Psoas muscle (tissue), 8 donors: ENCODE measurements around the gene SALL3. TPM values are rescaled to one million over a fixed set of nuclear protein-coding genes. Genes with fewer than 3 reads are reported as not detected.

Experiments used
- ATAC-seq, 4 donors: fragments of 200-7000 bp; cut with Tn5 transposase; one replicate each; pipeline ENCODE4 v1.9.1; 2020; ENCODE audit warnings: moderate library complexity in 3 of 4, mild to moderate bottlenecking in 2 of 4
- DNase-seq, 2 donors: peaks; one replicate each; pipeline ENCODE4 v3.0.0-alpha.2; 2020
- H3K27ac ChIP-seq: fragments of 200-600 bp; one replicate; pipeline ENCODE4 v1.8.0; 2022
- H3K27me3 ChIP-seq, 3 donors: fragments of 200-600 bp in 1 of 3; one replicate each; pipeline versions ENCODE4 v1.6.1 to v1.8.0; 2013 to 2022; ENCODE audit warnings: low read length in 2 of 3, mild to moderate bottlenecking in 2 of 3, moderate library complexity in 1 of 3; ENCODE audit not compliant: insufficient read depth in 3 of 3
- H3K36me3 ChIP-seq, 2 donors: fragments of 200-600 bp in 1 of 2; one replicate each; pipeline versions ENCODE4 v1.6.1 to v1.8.0; 2013 to 2022; ENCODE audit warnings: low read depth in 1 of 2, mild to moderate bottlenecking in 1 of 2, moderate library complexity in 1 of 2; ENCODE audit not compliant: insufficient read depth in 1 of 2
- H3K4me1 ChIP-seq: fragments of 200-600 bp; one replicate; pipeline ENCODE4 v1.8.0; 2022
- H3K4me3 ChIP-seq: fragments of 200-600 bp; one replicate; pipeline ENCODE4 v1.8.0; 2022; ENCODE audit warnings: mild to moderate bottlenecking
- H3K9me3 ChIP-seq: fragments of 200-600 bp; one replicate; pipeline ENCODE4 v1.8.0; 2022
- WGBS, 3 donors: extraction: QIAGEN DNeasy Blood & Tissue Kit; methylation state at CpG; one replicate each; pipeline versions ENCODE4 v1.1.6 to v1.1.7; 2013; 5-methylcytosine and 5-hydroxymethylcytosine counted together
- intact Hi-C, 2 donors: fragments of 100-400 bp; cut with DNase I; formaldehyde crosslinking; loops; one replicate each; pipeline versions ENCODE4 v1.11.0 to v1.14.2; 2022
- polyA plus RNA-seq, 3 donors: library from polyadenylated mRNA; stranded (reverse); fragments of 200-250 nt; gene quantifications; one replicate each; pipeline ENCODE4 v1.2.3, GENCODE V29; 2013
- total RNA-seq, 4 donors: library from RNA; stranded (reverse); fragmentation: NEBNext Ultra II Directional in 2 of 4; extraction: Animal tissue kit (Norgen Biotek cat#: 25700) in 2 of 4; gene quantifications; one replicate each; pipeline versions ENCODE4 v1.2.1 to v1.2.4, GENCODE V29; 2021 to 2023
- TF ChIP-seq, protein P1 (sequence below): fragments of 200-600 bp; IDR thresholded peaks from one replicate; pipeline ENCODE4 v1.8.0; 2022; ENCODE audit warnings: antibody characterized with exemption
- donor health status: healthy with polysubstance abuse.
- donor health status: DM: no; HTN: no; CAD: no; lungs with moderate emphysema.
- donor health status: Bipolar disorder and iron deficiency.
- donor health status: healthy.
- donor health status: DM: yes; HTN: yes; CAD: no.
- donor health status: DM: no; HTN: no; CAD: no.
- donor health status: DM: no; HTN: no; CAD: no.
- donor health status: DM: yes; HTN: yes; CAD: no.

The SALL3 gene
- total and polyA plus RNA-seq, 7 donors = 0.01 to 0.32 TPM; not detected in 5

DNA sequence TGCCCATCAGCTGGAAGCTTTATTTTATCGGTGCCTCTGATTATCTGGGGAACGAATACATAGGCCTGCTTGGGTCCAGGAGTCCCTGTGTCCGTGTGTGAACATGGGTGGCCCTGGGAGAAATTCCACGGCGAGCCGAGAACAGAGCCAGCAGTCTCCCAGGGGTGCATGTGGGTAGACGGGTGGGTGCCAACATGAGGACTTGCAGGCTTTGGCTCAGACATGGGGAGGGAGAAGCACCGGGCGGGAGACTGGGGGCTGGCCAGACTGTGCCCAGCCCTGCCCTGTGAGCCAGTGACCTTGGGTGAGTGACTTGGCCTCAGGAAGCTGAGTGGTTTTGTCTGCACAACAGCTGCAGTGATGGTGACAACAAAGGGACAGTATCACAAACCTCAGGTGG lies 44.2 kb upstream of the SALL3 start:
- intact Hi-C loops = no loop called here
- DNase-seq (no peak), ATAC-seq (no peak)
- H3K36me3 ChIP-seq = no peaks in the 10 kb centered on the region
- H3K9me3 ChIP-seq = no peaks in the 10 kb centered on the region
- no peak overlapping the region for H3K27ac ChIP-seq
- H3K27me3 ChIP-seq = peaks cover 0 to 23% (median 0%) of the 10 kb centered on the region in 3 donors
- 50 to 76% (median 56%) methylated on average over 9 of the region's 9 CpGs for WGBS, 3 donors
- TF ChIP-seq, protein P1, sequence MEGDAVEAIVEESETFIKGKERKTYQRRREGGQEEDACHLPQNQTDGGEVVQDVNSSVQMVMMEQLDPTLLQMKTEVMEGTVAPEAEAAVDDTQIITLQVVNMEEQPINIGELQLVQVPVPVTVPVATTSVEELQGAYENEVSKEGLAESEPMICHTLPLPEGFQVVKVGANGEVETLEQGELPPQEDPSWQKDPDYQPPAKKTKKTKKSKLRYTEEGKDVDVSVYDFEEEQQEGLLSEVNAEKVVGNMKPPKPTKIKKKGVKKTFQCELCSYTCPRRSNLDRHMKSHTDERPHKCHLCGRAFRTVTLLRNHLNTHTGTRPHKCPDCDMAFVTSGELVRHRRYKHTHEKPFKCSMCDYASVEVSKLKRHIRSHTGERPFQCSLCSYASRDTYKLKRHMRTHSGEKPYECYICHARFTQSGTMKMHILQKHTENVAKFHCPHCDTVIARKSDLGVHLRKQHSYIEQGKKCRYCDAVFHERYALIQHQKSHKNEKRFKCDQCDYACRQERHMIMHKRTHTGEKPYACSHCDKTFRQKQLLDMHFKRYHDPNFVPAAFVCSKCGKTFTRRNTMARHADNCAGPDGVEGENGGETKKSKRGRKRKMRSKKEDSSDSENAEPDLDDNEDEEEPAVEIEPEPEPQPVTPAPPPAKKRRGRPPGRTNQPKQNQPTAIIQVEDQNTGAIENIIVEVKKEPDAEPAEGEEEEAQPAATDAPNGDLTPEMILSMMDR = no peak
- H3K4me3 ChIP-seq = no peak overlapping the region
- H3K4me1 ChIP-seq = no peaks in the 10 kb centered on the region

DNA sequence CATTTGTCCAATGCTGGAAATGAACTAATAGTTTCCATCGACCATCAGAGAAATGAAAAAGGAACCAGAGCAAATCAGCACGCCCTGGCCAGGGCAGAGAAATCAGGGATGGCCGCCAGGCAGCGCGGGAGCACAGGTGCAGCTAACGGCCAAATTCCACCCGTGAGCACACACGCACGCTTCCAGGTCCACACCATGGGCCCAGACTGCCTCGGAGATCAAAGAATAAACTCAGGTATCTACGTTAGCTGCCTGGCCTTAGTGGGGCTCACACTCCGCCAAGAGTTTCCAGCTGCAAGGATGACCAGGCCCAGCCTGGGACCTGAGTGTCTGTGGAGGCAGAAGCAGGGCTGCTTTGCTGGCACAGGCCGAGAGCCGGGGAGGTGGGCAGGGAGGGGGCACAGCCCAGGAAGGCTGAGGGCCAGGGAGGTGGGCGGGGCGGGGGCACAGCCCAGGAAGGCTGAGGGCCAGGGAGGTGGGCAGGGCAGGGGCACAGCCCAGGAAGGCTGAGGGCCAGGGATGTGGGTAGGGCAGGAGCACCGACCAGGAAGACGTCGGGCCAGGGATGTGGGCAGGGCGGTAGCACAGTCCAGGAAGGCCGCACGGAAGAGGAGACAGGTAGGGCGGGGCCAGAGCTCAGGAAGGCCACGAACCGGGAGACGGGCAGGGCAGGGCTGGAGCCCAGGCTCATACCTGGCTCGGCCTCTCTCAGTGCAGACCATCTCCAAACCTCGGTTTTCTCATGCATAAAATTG lies 43.2 kb upstream of the SALL3 start:
- DNase-seq (no peak), ATAC-seq (no peak)
- Histone ChIP-seq H3K27ac (no peak overlapping the region), H3K9me3 (no peaks in the 10 kb centered on the region), H3K36me3 (no peaks in the 10 kb centered on the region), H3K27me3 (peaks cover 0 to 22% (median 0%) of the 10 kb centered on the region in 3 donors), H3K4me3 (no peak overlapping the region), H3K4me1 (no peaks in the 10 kb centered on the region)
- intact Hi-C loops = no loop called here
- TF ChIP-seq, protein P1 = no peak
- WGBS, 3 donors = 56 to 70% (median 62%) methylated on average over 28 of the region's 28 CpGs

DNA sequence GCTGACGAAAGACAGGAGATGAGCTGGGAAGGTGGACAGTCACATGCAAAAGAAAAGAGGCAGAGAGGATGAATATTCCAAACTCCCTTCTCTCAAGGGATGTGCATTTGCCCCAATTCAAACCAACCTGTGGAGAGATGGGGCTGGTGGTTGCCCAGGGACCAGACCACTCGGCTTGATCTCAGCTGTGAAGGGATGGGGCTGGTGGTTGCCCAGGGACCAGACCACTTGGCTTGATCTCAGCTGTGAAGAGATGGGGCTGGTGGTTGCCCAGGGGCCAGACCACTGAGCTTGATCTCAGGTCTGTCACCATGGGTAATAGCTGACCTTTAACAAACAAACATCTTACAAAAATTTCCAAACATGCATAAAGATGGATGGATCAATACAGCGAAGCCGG lies 42.5 kb upstream of the SALL3 start:
- Histone ChIP-seq H3K4me1 (no peaks in the 10 kb centered on the region), H3K27me3 (peaks cover 0 to 19% (median 0%) of the 10 kb centered on the region in 3 donors), H3K27ac (no peak overlapping the region), H3K4me3 (no peak overlapping the region), H3K36me3 (no peaks in the 10 kb centered on the region), H3K9me3 (no peaks in the 10 kb centered on the region)
- WGBS, 3 donors = 81 to 91% (median 85%) methylated on average over 4 of the region's 4 CpGs
- ATAC-seq (no peak), DNase-seq (no peak)
- TF ChIP-seq, protein P1 = no peak
- intact Hi-C loops = no loop called here

DNA sequence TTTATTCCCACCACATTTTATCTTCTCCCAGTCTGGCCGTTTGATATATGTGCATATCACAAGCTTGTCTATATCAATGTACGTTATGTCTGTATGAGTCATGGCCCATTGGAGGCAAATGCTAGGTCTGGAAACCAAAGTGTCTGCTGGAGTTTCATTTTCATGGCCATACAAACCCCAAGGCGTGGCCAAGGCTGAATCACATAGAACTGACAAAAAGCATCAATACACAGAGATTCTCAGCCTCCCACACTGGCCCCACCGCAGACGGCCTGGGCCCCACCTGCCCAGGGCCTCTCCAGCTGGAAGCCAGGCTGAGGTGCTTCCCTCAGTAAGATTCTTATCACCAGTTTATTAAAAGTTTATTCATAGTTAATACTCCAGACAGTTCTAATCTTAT lies 40.5 kb upstream of the SALL3 start:
- intact Hi-C loops = no loop called here

More for the DNA sequence above, 40.5 kb upstream of the SALL3 start:
- Histone ChIP-seq H3K27me3 (peaks cover 0 to 14% (median 2%) of the 10 kb centered on the region in 3 donors), H3K9me3 (no peaks in the 10 kb centered on the region), H3K27ac (no peak overlapping the region), H3K4me3 (no peak overlapping the region), H3K4me1 (no peaks in the 10 kb centered on the region), H3K36me3 (no peaks in the 10 kb centered on the region)
- DNase-seq (no peak), ATAC-seq (no peak)
- 69 to 75% (median 69%) methylated on average over 5 of the region's 5 CpGs for WGBS, 3 donors
- TF ChIP-seq, protein P1 = no peak
